NCI-H2029 treated with DMSO at 0.1 percent for 48 hours (cell line): ENCODE data around the gene NDST1.

Experiments used
- DNase-seq: peaks from one replicate; lab custom pipeline; 2025; lab: John Stamatoyannopoulos, UW

The NDST1 gene

GRCh38 chr5:150544611-150545219, 36.8 kb downstream of the NDST1 start:
- DNase-seq = peak; percentile 24

GRCh38 chr5:150545246-150545645, 37.3 kb downstream of the NDST1 start:
- DNase-seq = no peak

- no peak for DNase-seq
These were observed 40.2 kb downstream of the NDST1 start for GRCh38 chr5:150548123-150548522.

- DNase-seq = no peak
These were observed 41.8 kb downstream of the NDST1 start for GRCh38 chr5:150549735-150550134.

- DNase-seq = no peak
These were observed 42.4 kb downstream of the NDST1 start for GRCh38 chr5:150550286-150550685.

- DNase-seq = no peak
These were observed 43.1 kb downstream of the NDST1 start for GRCh38 chr5:150551066-150551465.

GRCh38 chr5:150553402-150553801, 45.5 kb downstream of the NDST1 start:
- DNase-seq = no peak

- DNase-seq = no peak
These were observed 46.0 kb downstream of the NDST1 start for GRCh38 chr5:150553911-150554310.

- DNase-seq = no peak
These were observed 46.9 kb downstream of the NDST1 start for GRCh38 chr5:150554857-150555256.

GRCh38 chr5:150556106-150556505, 48.2 kb downstream of the NDST1 start:
- no peak for DNase-seq

- DNase-seq = no peak
These were observed 49.1 kb downstream of the NDST1 start for GRCh38 chr5:150556859-150557508.

- DNase-seq = no peak
These were observed 49.6 kb downstream of the NDST1 start for GRCh38 chr5:150557509-150557872.

- no peak for DNase-seq
These were observed 50.2 kb downstream of the NDST1 start for GRCh38 chr5:150558088-150558621.

- DNase-seq = no peak
These were observed 51.2 kb downstream of the NDST1 start for GRCh38 chr5:150559088-150559487.

- DNase-seq = no peak
These were observed 51.8 kb downstream of the NDST1 start for GRCh38 chr5:150559701-150560100.

- peak; percentile 57 for DNase-seq
These were observed 52.7 kb downstream of the NDST1 start for GRCh38 chr5:150560401-150561191.

- DNase-seq = no peak
These were observed 53.2 kb downstream of the NDST1 start for GRCh38 chr5:150561192-150561512.

- DNase-seq = no peak
These were observed 53.8 kb downstream of the NDST1 start for GRCh38 chr5:150561571-150562275.

GRCh38 chr5:150562832-150563231, 54.9 kb downstream of the NDST1 start:
- peak; percentile 4 for DNase-seq

- no peak for DNase-seq
These were observed 57.9 kb downstream of the NDST1 start for GRCh38 chr5:150565868-150566267.

GRCh38 chr5:150567031-150567717, 59.2 kb downstream of the NDST1 start:
- no peak for DNase-seq

- DNase-seq = no peak
These were observed 60.7 kb downstream of the NDST1 start for GRCh38 chr5:150568663-150569062.
